GM18526 (cell line): Measurements from ENCODE around the gene CETN3.

Source experiments
- POLR2A ChIP-seq: IDR thresholded peaks from 3 replicates; pipeline ENCODE4 v1.6.1; 2011; ENCODE audit not compliant: insufficient read length; ENCODE audit errors: extremely low read depth

CETN3 gene

GRCh38 chr5:90395005-90395404 lies 14.6 kb downstream of the CETN3 start:
- no peak for TF ChIP-seq POLR2A

- no peak for TF ChIP-seq POLR2A
These were observed 18.6 kb downstream of the CETN3 start for GRCh38 chr5:90390928-90391327.

GRCh38 chr5:90390326-90390725 lies 19.2 kb downstream of the CETN3 start:
- TF ChIP-seq POLR2A: no peak

GRCh38 chr5:90387508-90387907 lies 22.0 kb downstream of the CETN3 start:
- TF ChIP-seq POLR2A: no peak

GRCh38 chr5:90386099-90386710 lies 23.4 kb downstream of the CETN3 start:
- no peak for TF ChIP-seq POLR2A

- TF ChIP-seq POLR2A: no peak
These were observed 25.2 kb downstream of the CETN3 start for GRCh38 chr5:90384389-90384788.

GRCh38 chr5:90383903-90384302 lies 25.7 kb downstream of the CETN3 start:
- no peak for TF ChIP-seq POLR2A

GRCh38 chr5:90381213-90381929 lies 28.2 kb downstream of the CETN3 start:
- no peak for TF ChIP-seq POLR2A

- no peak for TF ChIP-seq POLR2A
These were observed 29.9 kb downstream of the CETN3 start for GRCh38 chr5:90379652-90380051.

- TF ChIP-seq POLR2A: no peak
These were observed 30.8 kb downstream of the CETN3 start for GRCh38 chr5:90378752-90379151.

GRCh38 chr5:90368454-90369246 lies 40.9 kb downstream of the CETN3 start:
- no peak for TF ChIP-seq POLR2A

- TF ChIP-seq POLR2A: no peak
These were observed 41.7 kb downstream of the CETN3 start for GRCh38 chr5:90367879-90368278.

- no peak for TF ChIP-seq POLR2A
These were observed 42.6 kb downstream of the CETN3 start for GRCh38 chr5:90366948-90367347.

- no peak for TF ChIP-seq POLR2A
These were observed 44.2 kb downstream of the CETN3 start for GRCh38 chr5:90365328-90365727.

GRCh38 chr5:90359073-90359920 lies 50.3 kb downstream of the CETN3 start:
- TF ChIP-seq POLR2A: no peak
